Natural killer cell (primary cell): ENCODE data around the gene CCDC91. TPM values are rescaled to one million over a fixed set of nuclear protein-coding genes. Genes with fewer than 3 reads are reported as not detected.
A peak's percentile ranks its signal among the peaks of the same experiment; 100 is the strongest.

Experiments
- ATAC-seq, 3 donors: fragments of 150-1000 bp in 2 of 3; fragments of 200-7000 bp in 1 of 3; cut with Tn5 transposase; 1 replicate in 1 of 3; 2 replicates in 2 of 3; pipeline ENCODE4 v1.10.0; 2021; ENCODE audit warnings: mild to moderate bottlenecking in 2 of 3, moderate library complexity in 2 of 3
- DNase-seq, 2 donors: peaks; one replicate each; pipeline versions ENCODE4 v3.0.0 to v3.0.0-alpha.2; 2013 to 2021; ENCODE audit warnings: mixed read lengths in 1 of 2
- H3K27ac ChIP-seq: one replicate; pipeline ENCODE4 v1.5.1; 2013; ENCODE audit warnings: mild to moderate bottlenecking, low read length
- H3K27me3 ChIP-seq: one replicate; pipeline ENCODE4 v1.6.1; 2013; ENCODE audit warnings: low read length; ENCODE audit not compliant: control insufficient read depth, insufficient read depth
- H3K36me3 ChIP-seq: one replicate; pipeline ENCODE4 v1.6.1; 2013; ENCODE audit warnings: low read length; ENCODE audit not compliant: control insufficient read depth, insufficient read depth
- H3K4me1 ChIP-seq: one replicate; pipeline ENCODE4 v1.6.1; 2013; ENCODE audit warnings: low read length; ENCODE audit not compliant: control insufficient read depth, insufficient read depth
- H3K4me3 ChIP-seq: one replicate; pipeline ENCODE4 v1.5.1; 2013; ENCODE audit warnings: low read length
- H3K9me3 ChIP-seq: one replicate; pipeline ENCODE4 v1.6.1; 2013; ENCODE audit warnings: low read length; ENCODE audit not compliant: control insufficient read depth, insufficient read depth
- H3K27ac Mint-ChIP-seq, 2 donors: one replicate each; pipeline ENCODE4 v1.8.0; 2022; ENCODE audit warnings: mild to moderate bottlenecking in 2 of 2, mixed read lengths in 2 of 2, moderate library complexity in 1 of 2
- H3K27me3 Mint-ChIP-seq, 2 donors: one replicate each; pipeline ENCODE4 v1.8.0; 2022; ENCODE audit warnings: low read depth in 2 of 2, mixed read lengths in 2 of 2
- H3K36me3 Mint-ChIP-seq: one replicate; pipeline ENCODE4 v1.8.0; 2022; ENCODE audit warnings: mixed read lengths
- H3K4me1 Mint-ChIP-seq, 2 donors: one replicate each; pipeline ENCODE4 v1.8.0; 2022; ENCODE audit warnings: mixed read lengths in 2 of 2
- H3K4me3 Mint-ChIP-seq: one replicate; pipeline ENCODE4 v1.8.0; 2022; ENCODE audit warnings: mild to moderate bottlenecking, moderate library complexity, mixed read lengths
- H3K9me3 Mint-ChIP-seq, 2 donors: one replicate each; pipeline ENCODE4 v1.8.0; 2022; ENCODE audit warnings: mixed read lengths in 2 of 2
- CTCF ChIP-seq: fragments of 200-600 bp; IDR thresholded peaks from one replicate; pipeline ENCODE4 v1.8.0; 2022; ENCODE audit warnings: antibody characterized with exemption
- WGBS: methylation state at CpG from one replicate; pipeline ENCODE4 v1.1.7; 2013; ENCODE audit warnings: missing lambda C conversion rate; ENCODE audit not compliant: insufficient coverage; 5-methylcytosine and 5-hydroxymethylcytosine counted together
- intact Hi-C: fragments of 100-400 bp; cut with micrococcal nuclease; formaldehyde crosslinking; loops from one replicate; pipeline ENCODE4 v1.14.2; 2022
- total RNA-seq, 4 donors: library from RNA; stranded (reverse); fragments of 120-200 nt in 1 of 4; gene quantifications; one replicate each; pipeline versions ENCODE4 v1.2.3 to v1.2.4, GENCODE V29; 2013 to 2022

CCDC91 gene
- total RNA-seq, 3 donors from 2014 or later (not counting 1 experiment from before 2014, with no cell fraction given): 48.8 to 65.8 (median 60.2) TPM

GRCh38 chr12:28202374-28203130, 12.3 kb downstream of the CCDC91 start:
- no peaks in the 10 kb centered on the region for H3K9me3 ChIP-seq
- DNase-seq: no peak
- no peaks in the 10 kb centered on the region for H3K4me1 ChIP-seq
- peaks cover 15 to 35% of the 10 kb centered on the region in 2 donors for H3K4me1 Mint-ChIP-seq
- intact Hi-C loops: no loop called here
- no peaks in the 10 kb centered on the region for H3K27me3 ChIP-seq
- no peaks in the 10 kb centered on the region for H3K36me3 ChIP-seq
- no peaks in the 10 kb centered on the region for H3K27me3 Mint-ChIP-seq
- WGBS: 100% methylated on average over 1 of the region's 1 CpG
- TF ChIP-seq CTCF: no peak
- H3K4me3 ChIP-seq: no peak overlapping the region
- no peak for ATAC-seq
- H3K36me3 Mint-ChIP-seq: no peaks in the 10 kb centered on the region
- no peaks in the 10 kb centered on the region for H3K9me3 Mint-ChIP-seq
- H3K4me3 Mint-ChIP-seq: no peak overlapping the region
- H3K27ac Mint-ChIP-seq: no peak overlapping the region
- no peak overlapping the region for H3K27ac ChIP-seq

- intact Hi-C loops: no loop called here
- Histone ChIP-seq H3K27ac (no peak overlapping the region), H3K27me3 (no peaks in the 10 kb centered on the region), H3K4me1 (no peaks in the 10 kb centered on the region), H3K9me3 (no peaks in the 10 kb centered on the region), H3K36me3 (peaks cover 5% of the 10 kb centered on the region), H3K4me3 (no peak overlapping the region)
- DNase-seq: no peak
- Mint-ChIP-seq H3K36me3 (peaks cover 16% of the 10 kb centered on the region), H3K27me3 (no peaks in the 10 kb centered on the region), H3K4me1 (peaks cover 23 to 26% of the 10 kb centered on the region in 2 donors), H3K27ac (peak overlapping the region in 1 of 2 donors; percentile 56), H3K4me3 (no peak overlapping the region), H3K9me3 (no peaks in the 10 kb centered on the region)
- no peak for ATAC-seq
- WGBS: 100% methylated on average over 1 of the region's 1 CpG
- TF ChIP-seq CTCF: no peak
These were observed 19.5 kb downstream of the CCDC91 start for GRCh38 chr12:28209782-28210181.

GRCh38 chr12:28212182-28212581, 21.9 kb downstream of the CCDC91 start:
- H3K4me1 Mint-ChIP-seq: peaks cover 12 to 32% of the 10 kb centered on the region in 2 donors
- Histone ChIP-seq H3K4me3 (no peak overlapping the region), H3K27me3 (no peaks in the 10 kb centered on the region), H3K4me1 (no peaks in the 10 kb centered on the region), H3K27ac (no peak overlapping the region), H3K9me3 (no peaks in the 10 kb centered on the region), H3K36me3 (peaks cover 5% of the 10 kb centered on the region)
- no peaks in the 10 kb centered on the region for H3K9me3 Mint-ChIP-seq
- no peak for DNase-seq
- H3K36me3 Mint-ChIP-seq: peaks cover 16% of the 10 kb centered on the region
- H3K27ac Mint-ChIP-seq: no peak overlapping the region
- TF ChIP-seq CTCF: no peak
- no peak overlapping the region for H3K4me3 Mint-ChIP-seq
- 96% methylated on average over 3 of the region's 3 CpGs for WGBS
- ATAC-seq: no peak
- intact Hi-C loops: no loop called here
- H3K27me3 Mint-ChIP-seq: no peaks in the 10 kb centered on the region

GRCh38 chr12:28215021-28215420, 24.8 kb downstream of the CCDC91 start:
- H3K4me1 ChIP-seq: no peaks in the 10 kb centered on the region
- H3K27ac Mint-ChIP-seq: no peak overlapping the region
- no peaks in the 10 kb centered on the region for H3K9me3 Mint-ChIP-seq
- ATAC-seq (no peak), DNase-seq (no peak)
- no peaks in the 10 kb centered on the region for H3K27me3 ChIP-seq
- H3K27ac ChIP-seq: no peak overlapping the region
- H3K9me3 ChIP-seq: no peaks in the 10 kb centered on the region
- peaks cover 5% of the 10 kb centered on the region for H3K36me3 ChIP-seq
- peaks cover 8% of the 10 kb centered on the region for H3K36me3 Mint-ChIP-seq
- H3K4me3 ChIP-seq: no peak overlapping the region
- H3K27me3 Mint-ChIP-seq: no peaks in the 10 kb centered on the region
- H3K4me1 Mint-ChIP-seq: peaks cover 20 to 34% of the 10 kb centered on the region in 2 donors
- intact Hi-C loops: no loop called here
- H3K4me3 Mint-ChIP-seq: no peak overlapping the region
- no peak for TF ChIP-seq CTCF
